GM12892 (cell line): Measurements from ENCODE around the gene MMAB.

ENCODE experiments used
- POLR2A ChIP-seq: IDR thresholded peaks from 2 replicates; pipeline ENCODE4 v1.6.1; 2011; ENCODE audit warnings: low read depth, low read length, control low read depth
- POLR2AphosphoS5 ChIP-seq: IDR thresholded peaks from 2 replicates; pipeline ENCODE4 v1.6.1; 2011; ENCODE audit warnings: low read depth, low read length, control low read depth

DNA sequence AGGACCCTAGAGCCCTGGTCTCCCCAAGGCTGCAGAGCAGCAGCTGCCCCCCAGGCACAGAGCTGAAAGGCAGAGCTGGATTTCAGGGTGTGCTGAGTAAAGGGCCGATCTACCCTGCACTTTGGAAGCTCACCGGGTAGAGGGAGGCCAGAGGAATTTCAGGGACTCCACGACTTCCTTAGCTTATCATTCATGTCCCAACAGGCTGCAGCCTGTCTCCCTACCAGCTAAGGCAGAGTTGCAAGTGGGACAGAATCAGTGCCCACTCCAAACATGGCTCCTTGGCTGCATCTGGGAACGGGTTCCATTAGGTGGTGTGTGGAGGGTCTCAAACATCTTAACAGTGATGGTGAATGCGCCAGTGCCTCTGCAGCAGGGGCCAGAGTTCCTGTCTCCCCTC, 27.5 kb downstream of the MMAB start:
- TF ChIP-seq POLR2AphosphoS5 (no peak), POLR2A (no peak)
